GM19455 (cell line): Measurements from ENCODE around the gene CAMK4.
A peak's percentile ranks its signal among the peaks of the same experiment; 100 is the strongest.

ENCODE experiments used
- ATAC-seq: cut with Tn5 transposase; IDR thresholded peaks from one replicate; pipeline ENCODE4 v1.9.1; 2021; ENCODE audit not compliant: unreplicated experiment

Gene CAMK4

GRCh38 chr5:111229221-111229835, 5.1 kb downstream of the CAMK4 start:
- no peak for ATAC-seq

GRCh38 chr5:111229871-111230810, 6.0 kb downstream of the CAMK4 start:
- no peak for ATAC-seq

GRCh38 chr5:111231119-111231518, 6.9 kb downstream of the CAMK4 start:
- ATAC-seq: no peak

GRCh38 chr5:111232311-111233051, 8.3 kb downstream of the CAMK4 start:
- ATAC-seq: no peak

- ATAC-seq: no peak
Measured at GRCh38 chr5:111233052-111233374, 8.8 kb downstream of the CAMK4 start.

GRCh38 chr5:111234125-111234524, 9.9 kb downstream of the CAMK4 start:
- no peak for ATAC-seq

- no peak for ATAC-seq
Measured at GRCh38 chr5:111235635-111236034, 11.5 kb downstream of the CAMK4 start.

GRCh38 chr5:111236348-111236747, 12.2 kb downstream of the CAMK4 start:
- no peak for ATAC-seq

- ATAC-seq: no peak
Measured at GRCh38 chr5:111236995-111237394, 12.8 kb downstream of the CAMK4 start.

GRCh38 chr5:111237470-111237869, 13.3 kb downstream of the CAMK4 start:
- no peak for ATAC-seq

- no peak for ATAC-seq
Measured at GRCh38 chr5:111238431-111239225, 14.4 kb downstream of the CAMK4 start.

- no peak for ATAC-seq
Measured at GRCh38 chr5:111241696-111242095, 17.5 kb downstream of the CAMK4 start.

- no peak for ATAC-seq
Measured at GRCh38 chr5:111242606-111243005, 18.4 kb downstream of the CAMK4 start.

- ATAC-seq: no peak
Measured at GRCh38 chr5:111243318-111243717, 19.1 kb downstream of the CAMK4 start.

- no peak for ATAC-seq
Measured at GRCh38 chr5:111245654-111246053, 21.5 kb downstream of the CAMK4 start.

- no peak for ATAC-seq
Measured at GRCh38 chr5:111246459-111246858, 22.3 kb downstream of the CAMK4 start.

- ATAC-seq: no peak
Measured at GRCh38 chr5:111248571-111248970, 24.4 kb downstream of the CAMK4 start.

- no peak for ATAC-seq
Measured at GRCh38 chr5:111251921-111252320, 27.7 kb downstream of the CAMK4 start.

- ATAC-seq: peak; percentile 72
Measured at GRCh38 chr5:111252799-111253545, 28.8 kb downstream of the CAMK4 start.

GRCh38 chr5:111254613-111255012, 30.4 kb downstream of the CAMK4 start:
- ATAC-seq: peak; percentile 74
